ENCODE results near the gene GABPB2. TPM values are rescaled to one million over a fixed set of nuclear protein-coding genes. Genes with fewer than 3 reads are reported as not detected.

Gene GABPB2
- total RNA-seq, 1 experiment from 2014 or later, result 4.6 TPM

DNA sequence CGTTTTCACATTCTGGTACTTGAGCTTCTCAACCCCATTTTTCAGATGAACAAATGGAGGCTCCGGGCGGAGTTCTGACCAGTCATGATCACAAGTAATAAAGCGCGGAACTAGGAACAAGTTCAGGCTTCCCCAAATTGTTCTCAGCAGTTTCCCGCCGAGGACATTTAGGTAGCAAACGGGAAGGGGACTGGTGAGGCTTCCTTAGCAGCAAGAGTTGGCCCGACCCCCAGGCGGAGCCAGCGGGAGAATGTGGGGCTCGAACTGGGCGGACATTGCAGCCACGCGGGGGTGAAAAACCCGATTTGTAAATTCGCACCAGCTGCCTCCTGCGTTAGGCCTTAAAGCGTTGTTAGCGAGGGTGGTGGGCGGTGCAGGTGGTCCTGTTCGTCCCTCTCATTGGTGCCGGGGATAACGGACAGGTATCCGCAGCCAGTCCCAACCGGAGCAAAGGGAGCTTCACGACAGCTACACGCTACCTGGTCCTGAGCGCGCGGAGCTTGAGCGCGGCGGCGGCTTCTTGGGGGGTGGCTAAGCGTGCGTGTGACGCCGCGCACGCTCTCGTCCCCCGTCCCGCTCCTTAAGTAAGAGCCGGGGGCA lies 60.5 kb downstream of the GABPB2 start:
- peak; percentile 96 for DNase-seq (ENCODE audit: low spot score)
- in situ Hi-C loops (cut with HindIII; ENCODE audit: low sequenced_read_pairs), result no loop called here

- in situ Hi-C loops (cut with HindIII; ENCODE audit: low sequenced_read_pairs), result no loop called here
- no peak for DNase-seq (ENCODE audit: low spot score)
Observed at GRCh38 chr1:151131701-151132334, 61.3 kb downstream of the GABPB2 start.

DNA sequence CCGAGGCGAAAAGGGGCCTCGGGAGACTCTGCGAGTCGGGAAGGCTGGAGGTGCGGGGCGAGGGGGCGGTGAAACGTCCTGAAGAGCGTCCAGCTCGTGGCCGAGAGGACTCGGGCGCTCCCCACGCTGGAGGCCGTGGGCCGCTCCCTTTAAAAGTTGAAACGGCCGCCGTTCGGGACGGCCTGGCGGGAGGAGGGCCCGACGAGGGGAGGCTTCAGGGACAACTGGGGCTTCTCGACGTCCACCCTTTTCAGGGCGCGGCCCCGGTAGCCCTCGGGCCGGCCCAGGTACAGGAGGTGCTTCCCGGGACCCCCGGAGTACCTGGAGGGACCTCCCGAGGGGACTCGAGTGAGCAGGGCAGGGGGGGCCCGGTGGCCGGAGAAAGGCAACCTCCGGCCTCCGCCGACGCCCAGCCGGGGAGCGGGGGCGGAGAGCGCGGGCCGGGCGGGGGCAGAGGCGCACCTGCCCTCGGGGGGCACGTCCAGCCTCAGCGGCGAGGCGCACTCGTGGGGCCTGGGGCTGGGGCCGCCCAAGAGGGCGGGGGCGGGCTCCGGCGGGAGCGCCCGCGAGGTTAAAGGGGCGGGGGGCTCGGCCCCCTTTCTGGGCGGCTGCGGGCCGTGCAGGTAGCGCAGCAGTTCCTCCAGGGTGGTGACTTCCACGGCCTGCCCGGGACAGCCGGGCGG lies 61.9 kb downstream of the GABPB2 start:
- in situ Hi-C loops (cut with HindIII; ENCODE audit: low sequenced_read_pairs), result no loop called here
- no peak for DNase-seq (ENCODE audit: low spot score)

GRCh38 chr1:151133018-151133806 lies 62.7 kb downstream of the GABPB2 start:
- DNase-seq (ENCODE audit: low spot score), result no peak
- in situ Hi-C loops (cut with HindIII; ENCODE audit: low sequenced_read_pairs), result no loop called here

GRCh38 chr1:151134396-151134795 lies 63.8 kb downstream of the GABPB2 start:
- no peak for DNase-seq (ENCODE audit: low spot score)
- in situ Hi-C loops (cut with HindIII; ENCODE audit: low sequenced_read_pairs), result no loop called here

DNA sequence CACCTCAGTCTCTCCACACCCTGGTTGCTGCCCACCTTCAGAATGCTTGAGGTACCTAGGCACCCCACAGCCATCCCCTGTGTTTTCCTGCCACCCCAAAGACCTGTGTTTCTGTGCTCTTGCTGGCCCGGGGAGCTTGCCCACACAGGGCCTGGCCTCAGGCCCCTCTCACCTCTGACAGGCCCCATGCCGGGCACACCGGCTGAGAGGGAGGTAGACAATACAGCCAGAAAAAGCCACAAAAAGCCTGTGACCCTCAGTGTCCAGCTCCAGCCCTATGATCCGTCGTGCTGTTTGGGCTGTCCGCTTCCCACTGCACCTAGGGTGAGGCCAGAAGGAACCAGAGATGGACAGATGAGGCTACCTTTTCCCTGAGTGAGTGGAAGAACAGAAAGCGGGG lies 64.4 kb downstream of the GABPB2 start:
- DNase-seq (ENCODE audit: low spot score), result no peak
- in situ Hi-C loops (cut with HindIII; ENCODE audit: low sequenced_read_pairs), result no loop called here

GRCh38 chr1:151135433-151136385 lies 65.1 kb downstream of the GABPB2 start:
- DNase-seq (ENCODE audit: low spot score), result no peak

GRCh38 chr1:151137789-151138188 lies 67.2 kb downstream of the GABPB2 start:
- no peak for DNase-seq (ENCODE audit: low spot score)
- in situ Hi-C loops (cut with HindIII; ENCODE audit: low sequenced_read_pairs), result no loop called here

More at GRCh38 chr1:151135433-151136385, 65.1 kb downstream of the GABPB2 start:
- in situ Hi-C loops (cut with HindIII; ENCODE audit: low sequenced_read_pairs), result no loop called here

- no peak for DNase-seq (ENCODE audit: low spot score)
- in situ Hi-C loops (cut with HindIII; ENCODE audit: low sequenced_read_pairs), result no loop called here
Observed at GRCh38 chr1:151142411-151143056, 72.0 kb downstream of the GABPB2 start.

GRCh38 chr1:151143057-151143435 lies 72.5 kb downstream of the GABPB2 start:
- DNase-seq (ENCODE audit: low spot score), result no peak
- in situ Hi-C loops (cut with HindIII; ENCODE audit: low sequenced_read_pairs), result no loop called here

DNA sequence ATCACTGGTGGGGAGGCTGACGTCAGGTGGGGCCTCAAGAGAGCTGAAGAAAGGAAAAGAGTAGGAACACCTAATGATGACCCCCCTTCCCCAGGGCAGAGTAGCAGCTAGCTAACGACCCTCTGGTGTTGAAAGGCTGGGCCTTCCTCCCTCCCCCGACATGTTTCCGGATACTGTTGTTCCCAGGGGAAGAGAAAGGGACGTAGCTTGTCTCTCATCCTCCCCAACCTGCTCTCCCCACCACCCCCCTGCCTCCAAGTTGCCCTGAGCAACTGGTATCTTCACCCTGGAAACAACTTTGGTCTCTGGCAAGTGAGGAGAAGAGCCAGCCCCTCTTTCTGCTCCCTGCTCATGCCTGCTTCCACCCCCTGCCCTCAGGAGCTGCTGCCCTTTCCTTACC lies 73.4 kb downstream of the GABPB2 start:
- in situ Hi-C loops (cut with HindIII; ENCODE audit: low sequenced_read_pairs), result no loop called here
- DNase-seq (ENCODE audit: low spot score), result no peak

- peak; percentile 32 for DNase-seq (ENCODE audit: low spot score)
- in situ Hi-C loops (cut with HindIII; ENCODE audit: low sequenced_read_pairs), result no loop called here
Observed at GRCh38 chr1:151144474-151145303, 74.1 kb downstream of the GABPB2 start.

- in situ Hi-C loops (cut with HindIII; ENCODE audit: low sequenced_read_pairs), result no loop called here
- DNase-seq (ENCODE audit: low spot score), result peak; percentile 53
Observed at GRCh38 chr1:151145304-151146071, 74.9 kb downstream of the GABPB2 start.

DNA sequence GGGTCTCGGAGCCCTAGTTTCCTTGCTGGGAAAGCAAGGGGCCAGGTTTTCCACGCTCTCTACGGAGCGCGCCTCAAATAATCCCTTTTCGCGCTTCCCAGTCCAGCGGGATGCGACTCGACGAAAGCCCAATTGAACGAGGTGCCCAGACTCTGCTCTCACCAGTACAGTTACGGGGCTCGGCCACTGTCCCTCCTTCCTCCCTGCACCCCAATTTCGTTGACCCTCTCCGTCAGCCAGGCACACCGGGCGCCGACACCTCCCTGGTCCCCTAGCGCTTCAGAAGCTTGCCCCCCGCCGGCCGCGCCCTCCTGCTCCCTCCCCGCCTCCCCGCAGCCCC lies 75.5 kb downstream of the GABPB2 start:
- in situ Hi-C loops (cut with HindIII; ENCODE audit: low sequenced_read_pairs), result no loop called here
- DNase-seq (ENCODE audit: low spot score), result peak; percentile 49

GRCh38 chr1:151146412-151147131 lies 76.0 kb downstream of the GABPB2 start, which contains the start of gene SEMA6C:
Gene SEMA6C (minus strand): TSS chr1:151146631. CDS start chr1:151142621, 4,010 bp downstream.
- in situ Hi-C loops (cut with HindIII; ENCODE audit: low sequenced_read_pairs), result no loop called here
- peak; percentile 98 for DNase-seq (ENCODE audit: low spot score)

- peak; percentile 61 for DNase-seq (ENCODE audit: low spot score)
- in situ Hi-C loops (cut with HindIII; ENCODE audit: low sequenced_read_pairs), result no loop called here
Observed at GRCh38 chr1:151147132-151147503, 76.6 kb downstream of the GABPB2 start.

Measured in G401 (cell line).